Measurements from ENCODE around the gene LEKR1.
"Not testable (repeated sequence)": the region's sequence is repeated elsewhere in the genome, so short reads cannot be mapped to it uniquely, and the experiment has no call there.

LEKR1 gene

GRCh38 chr3:156867920-156868319 lies 41.8 kb downstream of the LEKR1 start:
- Histone ChIP-seq H3K36me3 (ENCODE audit: insufficient read depth, low read length) (no peaks in the 10 kb centered on the region), H3K4me2 (ENCODE audit: insufficient read depth, low read length) (no peak overlapping the region), H2AFZ (ENCODE audit: low read depth, low read length) (no peak overlapping the region), H3K27me3 (ENCODE audit: insufficient read depth, low read length, poor library complexity) (no peaks in the 10 kb centered on the region), H3K4me3 (ENCODE audit: low read depth in 1 of 2, low read length in 2 of 2) (no peak overlapping the region), H3K9ac (ENCODE audit: low read depth, low read length) (no peak overlapping the region), H3K79me2 (ENCODE audit: insufficient read depth, low read length) (no peaks in the 10 kb centered on the region), H4K20me1 (ENCODE audit: insufficient read depth, low read length) (no peaks in the 10 kb centered on the region), H3K9me3 (ENCODE audit: insufficient read depth, low read length, severe bottlenecking) (no peaks in the 10 kb centered on the region), H3K4me1 (ENCODE audit: insufficient read depth, low read length) (no peaks in the 10 kb centered on the region), H3K27ac (ENCODE audit: low read length) (no peak overlapping the region)
- DNase-seq (no peak), ATAC-seq (ENCODE audit: insufficient read depth, low read depth) (no peak)
- no peak for TF ChIP-seq CTCF (IDR thresholded peaks at IDR 0.05; ENCODE audit: borderline replicate concordance, extremely low read depth, low read length, poor library complexity, severe bottlenecking)
- no peak for TF ChIP-seq EZH2 (IDR thresholded peaks at IDR 0.05; ENCODE audit: borderline replicate concordance, low read depth, low read length, severe bottlenecking)

- no peak for TF ChIP-seq CTCF (IDR thresholded peaks at IDR 0.05; ENCODE audit: borderline replicate concordance, extremely low read depth, low read length, poor library complexity, severe bottlenecking)
- TF ChIP-seq EZH2 (IDR thresholded peaks at IDR 0.05; ENCODE audit: borderline replicate concordance, low read depth, low read length, severe bottlenecking), result no peak
- H3K36me3 ChIP-seq (ENCODE audit: insufficient read depth, low read length), result no peaks in the 10 kb centered on the region
- H3K9me3 ChIP-seq (ENCODE audit: insufficient read depth, low read length, severe bottlenecking), result no peaks in the 10 kb centered on the region
- no peaks in the 10 kb centered on the region for H3K27me3 ChIP-seq (ENCODE audit: insufficient read depth, low read length, poor library complexity)
- H3K9ac ChIP-seq (ENCODE audit: low read depth, low read length), result no peak overlapping the region
- no peaks in the 10 kb centered on the region for H3K4me1 ChIP-seq (ENCODE audit: insufficient read depth, low read length)
- no peaks in the 10 kb centered on the region for H3K79me2 ChIP-seq (ENCODE audit: insufficient read depth, low read length)
- no peak overlapping the region for H3K27ac ChIP-seq (ENCODE audit: low read length)
- DNase-seq (no peak), ATAC-seq (ENCODE audit: insufficient read depth, low read depth) (no peak)
- no peak overlapping the region for H2AFZ ChIP-seq (ENCODE audit: low read depth, low read length)
- H3K4me3 ChIP-seq (ENCODE audit: low read depth in 1 of 2, low read length in 2 of 2), result no peak overlapping the region
- no peaks in the 10 kb centered on the region for H4K20me1 ChIP-seq (ENCODE audit: insufficient read depth, low read length)
- H3K4me2 ChIP-seq (ENCODE audit: insufficient read depth, low read length), result no peak overlapping the region
These were observed 47.8 kb downstream of the LEKR1 start for GRCh38 chr3:156873906-156874305.

- not testable (repeated sequence) for H3K36me3 ChIP-seq (ENCODE audit: insufficient read depth, low read length); ATAC-seq (ENCODE audit: insufficient read depth, low read depth); H3K27ac ChIP-seq (ENCODE audit: low read length); H3K4me1 ChIP-seq (ENCODE audit: insufficient read depth, low read length); DNase-seq; H3K4me3 ChIP-seq (ENCODE audit: low read depth in 1 of 2, low read length in 2 of 2); H4K20me1 ChIP-seq (ENCODE audit: insufficient read depth, low read length); H2AFZ ChIP-seq (ENCODE audit: low read depth, low read length); H3K27me3 ChIP-seq (ENCODE audit: insufficient read depth, low read length, poor library complexity); H3K9ac ChIP-seq (ENCODE audit: low read depth, low read length); H3K79me2 ChIP-seq (ENCODE audit: insufficient read depth, low read length); H3K4me2 ChIP-seq (ENCODE audit: insufficient read depth, low read length)
- H3K9me3 ChIP-seq (ENCODE audit: insufficient read depth, low read length, severe bottlenecking), result peaks cover 11% of the 10 kb centered on the region
These were observed 53.3 kb downstream of the LEKR1 start for GRCh38 chr3:156879491-156879890.

- TF ChIP-seq EZH2 (IDR thresholded peaks at IDR 0.05; ENCODE audit: borderline replicate concordance, low read depth, low read length, severe bottlenecking) (no peak), CTCF (IDR thresholded peaks at IDR 0.05; ENCODE audit: borderline replicate concordance, extremely low read depth, low read length, poor library complexity, severe bottlenecking) (no peak)
- Histone ChIP-seq H3K4me1 (ENCODE audit: insufficient read depth, low read length) (no peaks in the 10 kb centered on the region), H4K20me1 (ENCODE audit: insufficient read depth, low read length) (no peaks in the 10 kb centered on the region), H3K36me3 (ENCODE audit: insufficient read depth, low read length) (no peaks in the 10 kb centered on the region), H3K9me3 (ENCODE audit: insufficient read depth, low read length, severe bottlenecking) (no peaks in the 10 kb centered on the region), H3K79me2 (ENCODE audit: insufficient read depth, low read length) (no peaks in the 10 kb centered on the region), H3K27me3 (ENCODE audit: insufficient read depth, low read length, poor library complexity) (no peaks in the 10 kb centered on the region), H2AFZ (ENCODE audit: low read depth, low read length) (no peak overlapping the region), H3K4me3 (ENCODE audit: low read depth in 1 of 2, low read length in 2 of 2) (no peak overlapping the region), H3K27ac (ENCODE audit: low read length) (no peak overlapping the region), H3K9ac (ENCODE audit: low read depth, low read length) (no peak overlapping the region), H3K4me2 (ENCODE audit: insufficient read depth, low read length) (no peak overlapping the region)
- no peak for ATAC-seq (ENCODE audit: insufficient read depth, low read depth)
- DNase-seq, result no peak
These were observed 59.6 kb downstream of the LEKR1 start for GRCh38 chr3:156885761-156886160.

Measured in DND-41 (cell line).